Measurements from ENCODE around the gene ADSS1. TPM values are rescaled to one million over a fixed set of nuclear protein-coding genes. Genes with fewer than 3 reads are reported as not detected.

Gene ADSS1
- total and polyA plus RNA-seq, 4 donors = 1.8 to 18.8 (median 12.2) TPM

DNA sequence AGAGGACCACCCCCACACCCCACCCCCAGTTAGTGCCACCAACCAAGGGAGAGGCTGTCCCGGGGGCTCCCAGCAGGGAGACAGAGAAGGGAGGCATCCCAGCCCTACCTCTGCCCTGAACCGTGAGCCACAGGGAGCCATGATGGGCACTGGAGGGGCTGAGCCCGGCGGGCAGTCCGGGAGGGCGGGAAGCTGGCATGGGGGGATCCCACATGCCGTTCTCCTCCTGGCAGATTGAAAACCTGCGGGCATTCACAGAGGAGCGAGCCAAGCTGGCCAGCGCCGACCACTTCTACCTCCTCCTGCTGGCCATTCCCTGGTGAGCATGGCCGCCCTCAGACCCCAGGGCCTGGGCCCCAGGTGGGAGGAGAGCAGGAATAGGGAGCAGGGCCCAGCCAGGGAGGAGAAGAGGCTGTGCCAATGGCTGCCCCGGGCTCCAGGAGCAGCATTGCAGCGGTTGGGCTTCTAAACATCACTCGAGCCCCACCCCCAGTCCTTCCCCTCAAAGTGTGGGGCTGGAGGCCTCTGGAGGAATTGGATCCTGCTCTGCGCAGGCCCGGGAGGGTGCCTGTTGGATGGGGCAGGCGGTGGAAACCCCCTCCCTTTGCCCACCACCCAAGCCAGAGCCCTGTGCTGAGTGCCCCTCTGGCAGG lies 14.5 kb upstream of the ADSS1 start:
- 96% methylated on average over 18 of the region's 18 CpGs for WGBS
- Histone ChIP-seq H3K4me1 (ENCODE audit: control insufficient read depth in 4 of 4, insufficient read depth in 4 of 4, low read length in 3 of 4) (no peaks in the 10 kb centered on the region), H3K27ac (ENCODE audit: low read depth in 1 of 2, low read length in 2 of 2) (no peak overlapping the region), H3K4me3 (ENCODE audit: low read depth in 1 of 3, low read length in 3 of 3) (no peak overlapping the region), H3K9me3 (ENCODE audit: control insufficient read depth in 4 of 4, low read length in 3 of 4) (no peaks in the 10 kb centered on the region), H3K36me3 (ENCODE audit: control insufficient read depth in 4 of 4, insufficient read depth in 3 of 4, low read depth in 1 of 4, low read length in 3 of 4) (peaks cover 10 to 58% (median 22%) of the 10 kb centered on the region in 4 donors), H3K27me3 (ENCODE audit: control insufficient read depth in 4 of 4, insufficient read depth in 4 of 4, low read length in 3 of 4) (no peaks in the 10 kb centered on the region), H3K9ac (ENCODE audit: low read depth in 1 of 2, low read length in 2 of 2) (no peak overlapping the region)
- DNase-seq (ENCODE audit: low spot score) = no peak
- TF ChIP-seq SP1 (IDR thresholded peaks at IDR 0.05) = no peak
- TF ChIP-seq, protein P1, sequence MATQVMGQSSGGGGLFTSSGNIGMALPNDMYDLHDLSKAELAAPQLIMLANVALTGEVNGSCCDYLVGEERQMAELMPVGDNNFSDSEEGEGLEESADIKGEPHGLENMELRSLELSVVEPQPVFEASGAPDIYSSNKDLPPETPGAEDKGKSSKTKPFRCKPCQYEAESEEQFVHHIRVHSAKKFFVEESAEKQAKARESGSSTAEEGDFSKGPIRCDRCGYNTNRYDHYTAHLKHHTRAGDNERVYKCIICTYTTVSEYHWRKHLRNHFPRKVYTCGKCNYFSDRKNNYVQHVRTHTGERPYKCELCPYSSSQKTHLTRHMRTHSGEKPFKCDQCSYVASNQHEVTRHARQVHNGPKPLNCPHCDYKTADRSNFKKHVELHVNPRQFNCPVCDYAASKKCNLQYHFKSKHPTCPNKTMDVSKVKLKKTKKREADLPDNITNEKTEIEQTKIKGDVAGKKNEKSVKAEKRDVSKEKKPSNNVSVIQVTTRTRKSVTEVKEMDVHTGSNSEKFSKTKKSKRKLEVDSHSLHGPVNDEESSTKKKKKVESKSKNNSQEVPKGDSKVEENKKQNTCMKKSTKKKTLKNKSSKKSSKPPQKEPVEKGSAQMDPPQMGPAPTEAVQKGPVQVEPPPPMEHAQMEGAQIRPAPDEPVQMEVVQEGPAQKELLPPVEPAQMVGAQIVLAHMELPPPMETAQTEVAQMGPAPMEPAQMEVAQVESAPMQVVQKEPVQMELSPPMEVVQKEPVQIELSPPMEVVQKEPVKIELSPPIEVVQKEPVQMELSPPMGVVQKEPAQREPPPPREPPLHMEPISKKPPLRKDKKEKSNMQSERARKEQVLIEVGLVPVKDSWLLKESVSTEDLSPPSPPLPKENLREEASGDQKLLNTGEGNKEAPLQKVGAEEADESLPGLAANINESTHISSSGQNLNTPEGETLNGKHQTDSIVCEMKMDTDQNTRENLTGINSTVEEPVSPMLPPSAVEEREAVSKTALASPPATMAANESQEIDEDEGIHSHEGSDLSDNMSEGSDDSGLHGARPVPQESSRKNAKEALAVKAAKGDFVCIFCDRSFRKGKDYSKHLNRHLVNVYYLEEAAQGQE (IDR thresholded peaks at IDR 0.05) = no peak
- no peak for TF ChIP-seq RAD21 (IDR thresholded peaks at IDR 0.05)
- no peak for TF ChIP-seq CTCF (IDR thresholded peaks at IDR 0.05; ENCODE audit: low read depth, low read length, missing input control)
- TF ChIP-seq, protein P2, sequence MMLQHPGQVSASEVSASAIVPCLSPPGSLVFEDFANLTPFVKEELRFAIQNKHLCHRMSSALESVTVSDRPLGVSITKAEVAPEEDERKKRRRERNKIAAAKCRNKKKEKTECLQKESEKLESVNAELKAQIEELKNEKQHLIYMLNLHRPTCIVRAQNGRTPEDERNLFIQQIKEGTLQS (IDR thresholded peaks at IDR 0.05) = no peak
- TF ChIP-seq HNF4G (IDR thresholded peaks at IDR 0.05) = no peak
- no peak for TF ChIP-seq FOXA2 (IDR thresholded peaks at IDR 0.05)
- no peak for TF ChIP-seq JUND (IDR thresholded peaks at IDR 0.05)
- TF ChIP-seq GABPA (IDR thresholded peaks at IDR 0.05 in 1 of 2, conservative IDR thresholded peaks at IDR 0.05 in 1 of 2) = no peak
- no peak for TF ChIP-seq RXRA (IDR thresholded peaks at IDR 0.05)
- no peak for TF ChIP-seq TAF1 (conservative IDR thresholded peaks at IDR 0.05)
- no peak for TF ChIP-seq EGR1 (IDR thresholded peaks at IDR 0.05; ENCODE audit: low read depth in 2 of 2)

DNA sequence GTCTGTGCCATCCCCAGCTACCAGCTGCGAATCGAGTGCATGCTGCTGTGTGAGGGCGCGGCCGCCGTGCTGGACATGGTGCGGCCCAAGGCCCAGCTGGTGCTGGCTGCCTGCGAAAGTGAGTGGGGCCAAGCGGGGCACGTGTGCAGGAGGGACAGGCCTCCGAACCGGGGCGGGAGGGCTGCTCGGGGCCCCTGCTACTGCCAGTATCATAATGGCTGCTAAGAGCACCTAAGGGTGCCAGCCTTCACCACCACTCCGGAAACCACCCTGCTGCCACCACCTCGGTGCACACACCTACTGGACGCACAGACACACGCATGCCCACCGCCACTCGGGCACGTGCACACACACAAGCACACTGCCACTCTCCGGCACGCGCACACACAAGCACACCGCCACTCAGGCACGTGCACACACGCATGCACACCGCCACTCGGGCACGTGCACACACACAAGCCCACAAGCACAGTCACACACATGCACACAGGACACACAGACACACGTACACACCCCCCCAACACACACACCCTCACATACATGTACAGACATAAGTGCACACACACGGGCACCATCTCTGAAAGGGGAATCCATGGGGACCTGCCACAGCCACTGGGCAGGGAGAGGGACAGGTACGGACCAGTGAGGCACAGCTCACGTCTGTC lies 13.8 kb upstream of the ADSS1 start:
- Histone ChIP-seq H3K4me1 (ENCODE audit: control insufficient read depth in 4 of 4, insufficient read depth in 4 of 4, low read length in 3 of 4) (no peaks in the 10 kb centered on the region), H3K36me3 (ENCODE audit: control insufficient read depth in 4 of 4, insufficient read depth in 3 of 4, low read depth in 1 of 4, low read length in 3 of 4) (peaks cover 10 to 62% (median 24%) of the 10 kb centered on the region in 4 donors), H3K27me3 (ENCODE audit: control insufficient read depth in 4 of 4, insufficient read depth in 4 of 4, low read length in 3 of 4) (no peaks in the 10 kb centered on the region), H3K27ac (ENCODE audit: low read depth in 1 of 2, low read length in 2 of 2) (no peak overlapping the region), H3K9ac (ENCODE audit: low read depth in 1 of 2, low read length in 2 of 2) (no peak overlapping the region), H3K4me3 (ENCODE audit: low read depth in 1 of 3, low read length in 3 of 3) (no peak overlapping the region), H3K9me3 (ENCODE audit: control insufficient read depth in 4 of 4, low read length in 3 of 4) (no peaks in the 10 kb centered on the region)
- 93% methylated on average over 34 of the region's 34 CpGs for WGBS
- no peak for TF ChIP-seq RAD21 (IDR thresholded peaks at IDR 0.05)
- TF ChIP-seq TAF1 (conservative IDR thresholded peaks at IDR 0.05) = no peak
- TF ChIP-seq, protein P2 (IDR thresholded peaks at IDR 0.05) = no peak
- no peak for TF ChIP-seq MAX (IDR thresholded peaks at IDR 0.05)
- TF ChIP-seq HNF4A (conservative IDR thresholded peaks at IDR 0.05) = no peak
- TF ChIP-seq SP1 (IDR thresholded peaks at IDR 0.05) = no peak
- no peak for TF ChIP-seq NR2F2 (IDR thresholded peaks at IDR 0.05)
- no peak for TF ChIP-seq YY1 (IDR thresholded peaks at IDR 0.05)
- no peak for TF ChIP-seq FOXA1 (IDR thresholded peaks at IDR 0.05)
- TF ChIP-seq, protein P1 (IDR thresholded peaks at IDR 0.05) = no peak
- no peak for TF ChIP-seq GABPA (IDR thresholded peaks at IDR 0.05 in 1 of 2, conservative IDR thresholded peaks at IDR 0.05 in 1 of 2)
- TF ChIP-seq EGR1 (IDR thresholded peaks at IDR 0.05; ENCODE audit: low read depth in 2 of 2) = no peak
- no peak for TF ChIP-seq JUND (IDR thresholded peaks at IDR 0.05)
- DNase-seq (ENCODE audit: low spot score) = no peak
